HG03565 (cell line): ENCODE data around the gene NCR2.
"Not testable (repeated sequence)": the region's sequence is repeated elsewhere in the genome, so short reads cannot be mapped to it uniquely, and the experiment has no call there.

Source experiments
- ATAC-seq: cut with Tn5 transposase; IDR thresholded peaks from one replicate; pipeline ENCODE4 v1.9.1; 2021; ENCODE audit warnings: mild to moderate bottlenecking, moderate library complexity; ENCODE audit not compliant: unreplicated experiment

The NCR2 gene

GRCh38 chr6:41335296-41335695 lies at the start of gene NCR2:
Gene NCR2 (plus strand): TSS chr6:41335608. CDS start chr6:41335877, 269 bp downstream.
- no peak for ATAC-seq

- ATAC-seq = no peak
Observed at GRCh38 chr6:41286544-41287346, 48.7 kb upstream of the NCR2 start, which contains the start of gene TREM1. Gene TREM1 (minus strand): TSS chr6:41286682. CDS start chr6:41286655, 27 bp downstream.

- peak; percentile 65 for ATAC-seq
Observed at GRCh38 chr6:41288030-41288753, 47.2 kb upstream of the NCR2 start.

- ATAC-seq = no peak
Observed at GRCh38 chr6:41288754-41289129, 46.7 kb upstream of the NCR2 start.

GRCh38 chr6:41289815-41290214 lies 45.6 kb upstream of the NCR2 start:
- ATAC-seq = no peak

- no peak for ATAC-seq
Observed at GRCh38 chr6:41291717-41292116, 43.7 kb upstream of the NCR2 start.

GRCh38 chr6:41294214-41294872 lies 41.1 kb upstream of the NCR2 start:
- no peak for ATAC-seq

GRCh38 chr6:41297248-41297647 lies 38.2 kb upstream of the NCR2 start:
- not testable (repeated sequence) for ATAC-seq

- no peak for ATAC-seq
Observed at GRCh38 chr6:41298785-41299502, 36.5 kb upstream of the NCR2 start.

GRCh38 chr6:41302638-41303037 lies 32.8 kb upstream of the NCR2 start:
- ATAC-seq = no peak

GRCh38 chr6:41306187-41306854 lies 29.1 kb upstream of the NCR2 start:
- ATAC-seq = no peak

- ATAC-seq = no peak
Observed at GRCh38 chr6:41315203-41315602, 20.2 kb upstream of the NCR2 start.

GRCh38 chr6:41315943-41316620 lies 19.3 kb upstream of the NCR2 start:
- ATAC-seq = no peak

GRCh38 chr6:41318261-41318653 lies 17.2 kb upstream of the NCR2 start:
- ATAC-seq = no peak

- peak; percentile 77 for ATAC-seq
Observed at GRCh38 chr6:41318654-41319565, 16.5 kb upstream of the NCR2 start.

GRCh38 chr6:41321183-41321582 lies 14.2 kb upstream of the NCR2 start:
- no peak for ATAC-seq

- ATAC-seq = no peak
Observed at GRCh38 chr6:41325446-41326066, 9.9 kb upstream of the NCR2 start.

- ATAC-seq = no peak
Observed at GRCh38 chr6:41326092-41326491, 9.3 kb upstream of the NCR2 start.
